GM12875 (cell line): ENCODE results near the gene MYO1D.
A peak's percentile ranks its signal among the peaks of the same experiment; 100 is the strongest.
"Not testable (repeated sequence)": the region's sequence is repeated elsewhere in the genome, so short reads cannot be mapped to it uniquely, and the experiment has no call there.

Source experiments
- H3K4me3 ChIP-seq: one replicate; pipeline ENCODE4 v1.5.1; 2011; ENCODE audit warnings: low read depth, low read length, control low read depth
- CTCF ChIP-seq: IDR thresholded peaks from 2 replicates; pipeline ENCODE4 v1.5.1; 2011; ENCODE audit warnings: low read depth, mild to moderate bottlenecking, control low read depth, inconsistent platforms, low read length, moderate library complexity, borderline replicate concordance; ENCODE audit not compliant: insufficient read depth

MYO1D gene

GRCh38 chr17:32458371-32458770 lies 418.6 kb downstream of the MYO1D start:
- no peak for TF ChIP-seq CTCF
- H3K4me3 ChIP-seq, result no peak overlapping the region

- no peak for TF ChIP-seq CTCF
- H3K4me3 ChIP-seq, result no peak overlapping the region
Observed at GRCh38 chr17:32453370-32453769, 423.6 kb downstream of the MYO1D start.

GRCh38 chr17:32452281-32452680 lies 424.6 kb downstream of the MYO1D start:
- H3K4me3 ChIP-seq, result no peak overlapping the region
- no peak for TF ChIP-seq CTCF

GRCh38 chr17:32451879-32452278 lies 425.0 kb downstream of the MYO1D start:
- H3K4me3 ChIP-seq, result no peak overlapping the region
- no peak for TF ChIP-seq CTCF

GRCh38 chr17:32450379-32450778 lies 426.5 kb downstream of the MYO1D start:
- not testable (repeated sequence) for H3K4me3 ChIP-seq

GRCh38 chr17:32449963-32450362 lies 427.0 kb downstream of the MYO1D start:
- H3K4me3 ChIP-seq, result no peak overlapping the region
- TF ChIP-seq CTCF, result no peak

GRCh38 chr17:32446949-32447348 lies 430.0 kb downstream of the MYO1D start:
- no peak for TF ChIP-seq CTCF
- no peak overlapping the region for H3K4me3 ChIP-seq

- TF ChIP-seq CTCF, result no peak
- peak overlapping the region; percentile 16 for H3K4me3 ChIP-seq
Observed at GRCh38 chr17:32445971-32446370, 431.0 kb downstream of the MYO1D start.
